ENCODE results near the gene SND1.

Gene SND1

DNA sequence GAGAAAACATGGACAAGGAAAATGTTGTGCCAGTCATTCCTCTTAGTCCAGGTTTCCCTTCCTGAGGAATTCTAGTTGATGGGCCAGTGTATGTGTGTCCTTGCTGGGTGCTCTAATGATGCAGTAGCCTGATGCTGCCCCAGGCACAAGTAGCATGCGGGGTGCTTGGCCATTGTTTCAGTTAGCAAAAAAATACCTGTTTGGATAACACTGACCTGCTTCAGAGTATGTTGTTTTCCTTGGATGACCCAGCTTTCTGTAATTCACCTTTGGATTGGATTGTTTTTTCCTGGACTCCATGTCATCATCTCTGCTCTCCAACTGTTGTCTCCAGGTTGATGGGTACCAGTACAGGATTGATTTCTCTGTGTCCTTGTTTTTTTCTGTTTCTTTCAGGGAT, 169.2 kb downstream of the SND1 start:
- H3K4me3 ChIP-seq (ENCODE audit: low read depth, low read length), result no peak overlapping the region
- no peak overlapping the region for H3K27ac ChIP-seq
- TF ChIP-seq, protein P1, sequence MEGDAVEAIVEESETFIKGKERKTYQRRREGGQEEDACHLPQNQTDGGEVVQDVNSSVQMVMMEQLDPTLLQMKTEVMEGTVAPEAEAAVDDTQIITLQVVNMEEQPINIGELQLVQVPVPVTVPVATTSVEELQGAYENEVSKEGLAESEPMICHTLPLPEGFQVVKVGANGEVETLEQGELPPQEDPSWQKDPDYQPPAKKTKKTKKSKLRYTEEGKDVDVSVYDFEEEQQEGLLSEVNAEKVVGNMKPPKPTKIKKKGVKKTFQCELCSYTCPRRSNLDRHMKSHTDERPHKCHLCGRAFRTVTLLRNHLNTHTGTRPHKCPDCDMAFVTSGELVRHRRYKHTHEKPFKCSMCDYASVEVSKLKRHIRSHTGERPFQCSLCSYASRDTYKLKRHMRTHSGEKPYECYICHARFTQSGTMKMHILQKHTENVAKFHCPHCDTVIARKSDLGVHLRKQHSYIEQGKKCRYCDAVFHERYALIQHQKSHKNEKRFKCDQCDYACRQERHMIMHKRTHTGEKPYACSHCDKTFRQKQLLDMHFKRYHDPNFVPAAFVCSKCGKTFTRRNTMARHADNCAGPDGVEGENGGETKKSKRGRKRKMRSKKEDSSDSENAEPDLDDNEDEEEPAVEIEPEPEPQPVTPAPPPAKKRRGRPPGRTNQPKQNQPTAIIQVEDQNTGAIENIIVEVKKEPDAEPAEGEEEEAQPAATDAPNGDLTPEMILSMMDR (IDR thresholded peaks at IDR 0.05; ENCODE audit: low read depth, low read length, missing control alignments), result no peak
- no peaks in the 10 kb centered on the region for H3K36me3 ChIP-seq (replicated peaks)
- DNase-seq, result no peak
- in situ Hi-C loops (cut with HindIII; ENCODE audit: low pct_ligation_motif_present, low sequenced_read_pairs), result no loop called here
- H3K27me3 ChIP-seq (replicated peaks), result no peaks in the 10 kb centered on the region

DNA sequence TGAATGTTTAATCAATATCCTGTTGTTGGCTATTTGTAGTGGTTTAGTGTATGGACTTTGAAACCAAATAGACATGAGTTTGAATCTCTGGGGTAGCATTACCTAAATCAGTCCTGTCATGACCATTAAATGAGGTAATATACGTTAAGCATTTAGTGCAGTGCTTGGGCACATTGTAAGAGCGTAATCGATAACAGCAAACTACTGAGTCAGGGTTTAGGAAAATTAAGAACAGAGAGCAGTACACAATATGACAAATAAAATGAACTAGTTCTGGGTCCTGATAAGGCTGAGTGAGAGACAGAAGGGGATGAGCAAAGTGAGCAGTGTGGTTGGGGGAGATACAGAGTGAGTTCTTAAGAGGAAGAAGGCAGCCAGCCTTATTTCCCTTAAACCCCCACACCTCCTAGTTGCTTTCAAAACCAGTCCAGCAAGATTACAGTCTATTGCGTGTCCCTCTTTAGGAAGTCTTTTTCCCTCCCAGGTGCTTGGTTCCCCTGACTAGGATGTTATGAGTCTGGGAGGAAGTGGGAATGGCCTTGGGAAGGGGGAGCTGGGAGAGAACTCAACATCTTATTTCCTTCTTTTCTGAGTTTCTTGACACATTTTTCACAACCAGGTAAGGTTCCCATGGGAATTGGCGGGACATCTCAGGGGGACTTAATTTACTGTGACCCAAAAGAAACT, 171.0 kb downstream of the SND1 start:
- Histone ChIP-seq H3K27me3 (replicated peaks) (no peaks in the 10 kb centered on the region), H3K27ac (no peak overlapping the region), H3K36me3 (replicated peaks) (no peaks in the 10 kb centered on the region), H3K4me3 (ENCODE audit: low read depth, low read length) (no peak overlapping the region)
- in situ Hi-C loops (cut with HindIII; ENCODE audit: low pct_ligation_motif_present, low sequenced_read_pairs), result no loop called here
- TF ChIP-seq, protein P1 (IDR thresholded peaks at IDR 0.05; ENCODE audit: low read depth, low read length, missing control alignments), result no peak
- DNase-seq, result no peak

DNA sequence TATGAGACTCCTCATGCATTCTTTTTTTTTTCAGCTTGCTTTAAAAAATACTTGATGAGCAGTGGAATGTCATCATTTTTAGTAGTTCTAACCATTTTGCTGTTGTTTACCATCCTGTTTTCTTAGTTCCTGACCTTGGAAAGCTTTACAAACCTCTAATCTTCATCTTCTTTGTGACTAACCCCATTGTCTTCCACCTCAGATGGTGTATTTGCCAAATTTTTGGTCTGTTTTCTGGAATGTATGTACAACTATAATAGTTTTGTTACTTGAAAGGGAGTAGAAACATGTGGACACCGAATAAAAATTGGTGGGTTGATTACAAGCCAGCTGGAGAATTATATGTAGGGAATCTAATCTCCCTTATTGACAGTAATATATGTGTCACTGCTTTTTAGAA, 172.7 kb downstream of the SND1 start:
- no peak overlapping the region for H3K4me3 ChIP-seq (ENCODE audit: low read depth, low read length)
- no peak overlapping the region for H3K27ac ChIP-seq
- in situ Hi-C loops (cut with HindIII; ENCODE audit: low pct_ligation_motif_present, low sequenced_read_pairs), result no loop called here
- TF ChIP-seq, protein P1 (IDR thresholded peaks at IDR 0.05; ENCODE audit: low read depth, low read length, missing control alignments), result no peak
- H3K27me3 ChIP-seq (replicated peaks), result no peaks in the 10 kb centered on the region
- no peaks in the 10 kb centered on the region for H3K36me3 ChIP-seq (replicated peaks)
- no peak for DNase-seq

DNA sequence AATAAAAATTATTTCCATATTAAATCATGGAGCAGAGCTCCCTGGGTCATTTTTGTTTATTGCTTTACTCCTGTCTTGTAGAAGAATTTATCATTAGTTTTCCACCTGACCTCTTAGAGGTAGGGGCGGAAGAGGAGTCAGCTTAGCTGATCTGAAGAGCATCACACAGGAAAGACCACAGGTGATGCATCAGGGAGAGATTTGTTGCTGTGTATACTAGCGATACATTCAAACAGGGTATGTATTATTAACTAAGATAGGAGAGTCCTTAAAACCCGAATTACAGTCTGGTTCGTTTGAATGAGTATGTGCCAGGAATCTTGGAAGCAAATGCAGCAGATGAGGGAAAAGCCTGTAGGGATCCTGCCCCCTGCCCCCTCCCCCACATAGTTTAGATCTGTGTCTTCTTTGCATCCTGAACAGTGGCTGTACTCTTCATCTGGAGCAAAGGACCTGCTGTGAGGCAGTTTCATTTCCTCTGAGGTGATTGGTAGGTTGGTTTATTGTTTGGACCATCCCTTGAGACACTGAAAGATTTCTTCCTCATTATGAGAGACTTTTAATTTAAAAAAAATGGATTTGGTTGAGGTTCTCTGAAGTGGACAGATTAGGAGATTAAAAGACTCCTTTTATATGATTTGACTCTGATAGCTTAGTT, 177.0 kb downstream of the SND1 start:
- DNase-seq, result no peak
- in situ Hi-C loops (cut with HindIII; ENCODE audit: low pct_ligation_motif_present, low sequenced_read_pairs), result no loop called here
- TF ChIP-seq, protein P1 (IDR thresholded peaks at IDR 0.05; ENCODE audit: low read depth, low read length, missing control alignments), result no peak
- H3K36me3 ChIP-seq (replicated peaks), result no peaks in the 10 kb centered on the region
- H3K27me3 ChIP-seq (replicated peaks), result no peaks in the 10 kb centered on the region
- no peak overlapping the region for H3K4me3 ChIP-seq (ENCODE audit: low read depth, low read length)
- no peak overlapping the region for H3K27ac ChIP-seq

DNA sequence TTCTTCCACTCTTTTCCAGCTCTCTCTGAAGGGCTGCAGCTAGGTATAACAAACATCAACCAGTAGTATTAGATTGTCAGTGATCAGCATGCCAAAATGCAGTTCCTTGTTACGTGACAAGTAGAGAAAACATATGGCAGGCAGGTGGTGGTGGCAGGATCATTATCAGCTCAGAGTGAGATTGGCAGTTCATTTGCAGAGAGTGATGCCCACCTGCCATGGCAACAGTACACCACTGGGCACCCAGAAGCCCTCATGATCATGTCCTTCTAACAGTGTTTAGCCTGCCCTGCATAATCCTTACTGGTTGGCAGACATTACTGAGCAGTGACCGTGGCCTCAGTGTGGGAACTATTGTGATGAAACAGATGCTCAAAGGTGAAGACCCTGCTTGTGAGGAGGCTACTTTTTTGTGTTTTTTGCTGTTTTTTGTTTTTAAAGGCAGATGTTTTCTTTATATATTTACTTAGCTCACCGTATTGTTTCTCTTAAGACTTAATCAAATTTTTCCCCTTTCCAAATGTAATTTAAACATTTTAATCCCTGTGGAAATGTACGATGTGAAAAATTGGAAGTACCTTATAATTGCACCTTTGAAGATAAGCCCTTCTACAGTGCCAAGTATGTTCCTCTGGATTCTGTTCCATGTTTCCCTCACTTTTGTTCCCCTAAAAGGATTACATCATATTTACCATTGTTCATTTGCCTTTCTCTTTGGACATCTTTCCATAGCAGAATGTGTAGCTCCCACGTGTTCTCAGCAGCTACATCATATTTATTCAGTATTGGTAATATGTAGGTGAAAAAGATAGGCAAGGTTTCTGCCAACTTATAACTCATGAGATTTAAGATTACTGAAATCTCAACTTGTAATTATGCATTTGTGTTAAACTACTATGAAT, 179.6 kb downstream of the SND1 start:
- in situ Hi-C loops (cut with HindIII; ENCODE audit: low pct_ligation_motif_present, low sequenced_read_pairs), result no loop called here
- H3K27me3 ChIP-seq (replicated peaks), result no peaks in the 10 kb centered on the region
- TF ChIP-seq, protein P1 (IDR thresholded peaks at IDR 0.05; ENCODE audit: low read depth, low read length, missing control alignments), result no peak
- no peak overlapping the region for H3K4me3 ChIP-seq (ENCODE audit: low read depth, low read length)
- no peak overlapping the region for H3K27ac ChIP-seq
- H3K36me3 ChIP-seq (replicated peaks), result no peaks in the 10 kb centered on the region
- no peak for DNase-seq
